SH-SY5Y (cell line): ENCODE results near the gene PRKCH.

Experiments
- GATA2 ChIP-seq: IDR thresholded peaks from 2 replicates; pipeline ENCODE4 v1.6.1; 2011; ENCODE audit warnings: mild to moderate bottlenecking, low read depth, low read length
- GATA3 ChIP-seq: IDR thresholded peaks from 2 replicates; pipeline ENCODE4 v1.6.1; 2011; ENCODE audit warnings: low read depth, mild to moderate bottlenecking, low read length, moderate library complexity

DNA sequence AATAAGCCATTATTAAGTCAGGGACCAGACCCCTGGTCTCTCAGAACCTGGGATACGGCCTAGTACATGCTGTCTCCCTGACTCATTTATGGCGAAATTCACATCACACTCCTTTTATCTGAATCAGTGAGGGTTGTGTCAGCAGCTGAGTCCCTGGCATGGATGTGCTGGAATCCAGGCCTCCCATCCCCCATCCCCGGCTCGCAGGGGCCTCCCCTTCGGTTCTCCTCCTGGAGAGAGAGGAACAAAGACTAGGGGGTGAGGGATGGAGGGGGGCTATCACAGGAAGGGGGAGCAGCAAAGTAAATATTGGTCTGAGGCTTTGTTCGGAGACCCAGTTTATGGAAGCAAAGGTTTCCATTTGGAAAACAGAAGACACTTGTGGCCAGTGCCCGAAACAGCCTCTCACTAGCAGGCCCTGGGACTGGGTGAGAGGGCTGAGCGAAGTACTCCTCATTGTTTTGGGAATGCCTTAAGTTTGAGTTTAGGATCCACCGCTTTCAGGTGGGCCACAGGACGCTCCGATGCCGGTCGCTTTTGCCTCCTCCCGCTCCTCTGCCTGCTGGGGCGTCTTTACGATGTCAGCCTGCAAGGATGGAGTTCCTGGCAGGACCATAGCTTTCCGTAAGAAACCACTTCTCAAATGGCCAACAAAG, 145.0 kb downstream of the PRKCH start:
- TF ChIP-seq GATA3, result no peak
- TF ChIP-seq GATA2, result no peak
